HepG2 (cell line): Measurements from ENCODE around the gene ARPC5. TPM values are rescaled to one million over a fixed set of nuclear protein-coding genes. Genes with fewer than 3 reads are reported as not detected.

Source experiments
- ATAC-seq: fragments of 200-7000 bp; cut with Tn5 transposase; 3 replicates; pipeline ENCODE4 v1.9.1; 2020; ENCODE audit warnings: mild to moderate bottlenecking, moderate library complexity
- BruUV-seq: library from RNA; stranded (reverse); fragments of 400-500 nt; replicated peaks from 2 replicates; lab custom pipeline; 2021; lab: Mats Ljungman, UMichigan
- CTCF ChIA-PET: fragments of 300-600 bp; formaldehyde crosslinking; extraction: SDS; loops from one replicate; lab custom pipeline; 2021; ENCODE audit warnings: low total read pairs, inconsistent platforms, low intra/inter-chr PET ratio; lab: Yijun Ruan, JAX
- POLR2A ChIA-PET: fragments of 350-600 bp; sonication (Branson Sonifier 250); formaldehyde crosslinking; loops from one replicate; lab custom pipeline; 2020; ENCODE audit warnings: antibody characterized with exemption, inconsistent platforms; lab: Yijun Ruan, JAX
- DNase-seq: peaks from one replicate; pipeline ENCODE4 v3.0.0-alpha.2; 2015; ENCODE audit warnings: low spot score
- FAIRE-seq: peaks from 3 replicates; lab custom pipeline; 2011; peaks lifted over from hg19 to GRCh38; lab: Jason Lieb, UNC
- H2AFZ ChIP-seq: one replicate; pipeline ENCODE4 v1.6.1; 2011; ENCODE audit warnings: low read length, inconsistent platforms
- H3K27ac ChIP-seq: fragments of 300-600 bp; 3 replicates; pipeline ENCODE4 v1.8.0; 2011; ENCODE audit warnings: mixed run types, mild to moderate bottlenecking, mixed read lengths, low read length, inconsistent platforms; ENCODE audit not compliant: insufficient read depth; ENCODE audit errors: extremely low read length
- H3K27me3 ChIP-seq, 2 experiments: fragments of 200-600 bp in 1 of 2; 2 replicates in 1 of 2; 3 replicates in 1 of 2; pipeline versions ENCODE4 v1.6.0 to v1.8.0; 2011; ENCODE audit warnings: low read length in 2 of 2, mild to moderate bottlenecking in 2 of 2, moderate library complexity in 2 of 2, inconsistent platforms in 1 of 2; ENCODE audit not compliant: insufficient read depth in 2 of 2, control insufficient read depth in 1 of 2
- H3K36me3 ChIP-seq, 2 experiments: fragments of 200-600 bp in 1 of 2; replicated peaks in 1 of 2; 2 replicates in 1 of 2; 3 replicates in 1 of 2; pipeline versions ENCODE4 v1.5.1 to v1.8.0; 2011; ENCODE audit warnings: low read length in 2 of 2, inconsistent platforms in 1 of 2; ENCODE audit not compliant: insufficient read depth in 2 of 2, control insufficient read depth in 1 of 2
- H3K4me1 ChIP-seq: 2 replicates; pipeline ENCODE4 v1.5.1; 2012; ENCODE audit warnings: low read length, inconsistent platforms; ENCODE audit not compliant: insufficient read depth
- H3K4me2 ChIP-seq: 2 replicates; pipeline ENCODE4 v1.6.0; 2011; ENCODE audit warnings: low read depth, low read length, inconsistent platforms
- H3K4me3 ChIP-seq, 3 experiments: fragments of 200-600 bp in 1 of 3; sonication (generic), shearing (Covaris generic) in 1 of 3; replicated peaks in 1 of 3; 2 replicates each; pipeline ENCODE4 v1.5.1; 2011 to 2016; ENCODE audit warnings: low read length in 3 of 3, inconsistent platforms in 2 of 3, low read depth in 2 of 3, mild to moderate bottlenecking in 2 of 3, control low read depth in 1 of 3, mixed read lengths in 1 of 3; ENCODE audit not compliant: insufficient read depth in 1 of 3
- H3K79me2 ChIP-seq: one replicate; pipeline ENCODE4 v1.6.1; 2011; ENCODE audit warnings: low read length, inconsistent platforms; ENCODE audit not compliant: insufficient read depth
- H3K9ac ChIP-seq: 2 replicates; pipeline ENCODE4 v1.6.0; 2011; ENCODE audit warnings: mild to moderate bottlenecking, low read depth, low read length, inconsistent platforms; ENCODE audit not compliant: insufficient read depth
- H3K9me3 ChIP-seq: 2 replicates; pipeline ENCODE4 v1.5.1; 2012; ENCODE audit warnings: mild to moderate bottlenecking, low read length
- H4K20me1 ChIP-seq: 2 replicates; pipeline ENCODE4 v1.6.0; 2011; ENCODE audit warnings: inconsistent platforms, mild to moderate bottlenecking, low read length, moderate library complexity; ENCODE audit not compliant: insufficient read depth
- DPF2 ChIP-seq: sonication (generic); formaldehyde crosslinking; IDR thresholded peaks from 2 replicates; pipeline ENCODE4 v1.4.0; 2020; ENCODE audit warnings: mild to moderate bottlenecking, low read depth, missing genetic modification reagents, borderline replicate concordance
- HMG20B ChIP-seq: conservative IDR thresholded peaks from 2 replicates; pipeline ENCODE4 v1.6.1; 2016; ENCODE audit warnings: missing genetic modification reagents, missing compliant biosample characterization
- STAG1 ChIP-seq: sonication (generic); formaldehyde crosslinking; IDR thresholded peaks from 2 replicates; pipeline ENCODE4 v1.4.0; 2020; ENCODE audit warnings: missing genetic modification reagents
- ZBTB40 ChIP-seq, 2 experiments: fragments of 450-650 bp in 1 of 2; sonication (generic) in 1 of 2; formaldehyde crosslinking in 1 of 2; IDR thresholded peaks; 2 replicates each; pipeline versions ENCODE4 v1.6.1 to v1.8.0; 2016 to 2022; ENCODE audit warnings: antibody characterized with exemption in 1 of 2, mild to moderate bottlenecking in 1 of 2, missing genetic modification reagents in 1 of 2
- ZNF615 ChIP-seq: sonication (generic); formaldehyde crosslinking; IDR thresholded peaks from 2 replicates; pipeline ENCODE4 v1.5.0; 2020; ENCODE audit warnings: mild to moderate bottlenecking, missing genetic modification reagents, borderline replicate concordance
- WGBS: methylation state at CpG from one replicate; pipeline ENCODE4 v1.1.6; 2017; ENCODE audit warnings: low lambda C conversion rate; 5-methylcytosine and 5-hydroxymethylcytosine counted together
- in situ Hi-C: cut with HindIII; loops from 2 replicates; pipeline ENCODE4 v1.10.0; 2017; ENCODE audit warnings: low pct_unique_long_range_greater_than_20kb; ENCODE audit not compliant: extremely low pct_ligation_motif_present
- intact Hi-C: fragments of 100-400 bp; cut with micrococcal nuclease; formaldehyde crosslinking; loops from one replicate; pipeline ENCODE4 v1.10.0; 2022; ENCODE audit not compliant: unreplicated experiment
- polyA plus RNA-seq, 8 experiments: library from polyadenylated mRNA; depleted of rRNA in 3 of 8; stranded (reverse) in 7 of 8; unstranded in 1 of 8; fragments of >200 nt; fragmentation: Illumina TruSeq in 4 of 8; extraction: Trizol in 4 of 8; gene quantifications; 2 replicates each; pipeline versions ENCODE4 v1.2.1 to v1.2.3, GENCODE V29; 2011 to 2016; ENCODE audit warnings: low read depth in 4 of 8, missing spikeins in 1 of 8, mixed read lengths in 1 of 8; ENCODE audit not compliant: insufficient read depth in 1 of 8
- total RNA-seq, 5 experiments: library from RNA; depleted of rRNA; stranded (reverse); fragments of >200 nt; fragmentation: Illumina TruSeq; extraction: Trizol; gene quantifications; 2 replicates each; pipeline ENCODE4 v1.2.3, GENCODE V29; 2016; ENCODE audit warnings: low read depth in 1 of 5

ARPC5 gene
- total and polyA plus RNA-seq, 2 of the 13 experiments (the other 11 are each of a cell fraction or from before 2014, with no cell fraction given), result 48.4 to 106 TPM

GRCh38 chr1:183589384-183589783 is 46.2 kb downstream of the ARPC5 start:
- H4K20me1 ChIP-seq, result no peaks in the 10 kb centered on the region
- CTCF ChIA-PET, result no interaction called here
- H3K79me2 ChIP-seq, result no peaks in the 10 kb centered on the region
- DNase-seq (no peak), ATAC-seq (no peak), FAIRE-seq (no peak)
- TF ChIP-seq STAG1 (CRISPR knock-in tag) (no peak), ZNF615 (CRISPR knock-in tag) (no peak), DPF2 (CRISPR knock-in tag) (no peak), ZBTB40 (IDR thresholded peaks at IDR 0.05) (no peak), ZBTB40 (CRISPR knock-in tag; IDR thresholded peaks at IDR 0.05) (no peak), HMG20B (CRISPR knock-in tag) (no peak)
- no peaks in the 10 kb centered on the region for H3K4me1 ChIP-seq
- BruUV-seq, result no TSS peak
- no peaks in the 10 kb centered on the region for H3K36me3 ChIP-seq
- 18% methylated on average over 5 of the region's 5 CpGs for WGBS
- H2AFZ ChIP-seq, result no peak overlapping the region
- no peak overlapping the region for H3K9ac ChIP-seq
- intact Hi-C loops (no loop called here), in situ Hi-C loops (no loop called here)
- no peak overlapping the region for H3K4me2 ChIP-seq
- POLR2A ChIA-PET, result no interaction called here
- H3K9me3 ChIP-seq, result no peaks in the 10 kb centered on the region
- no peak overlapping the region for H3K27ac ChIP-seq
- peaks cover 1 to 14% of the 10 kb centered on the region in 2 experiments; a peak in 4 of 5 replicates for H3K27me3 ChIP-seq
- H3K4me3 ChIP-seq, result no peak overlapping the region
